Measurements from ENCODE around the gene PBLD. TPM values are rescaled to one million over a fixed set of nuclear protein-coding genes. Genes with fewer than 3 reads are reported as not detected.

PBLD gene
- total RNA-seq, 4 donors from 2014 or later: 1.1 to 2.7 (median 2.3) TPM

DNA sequence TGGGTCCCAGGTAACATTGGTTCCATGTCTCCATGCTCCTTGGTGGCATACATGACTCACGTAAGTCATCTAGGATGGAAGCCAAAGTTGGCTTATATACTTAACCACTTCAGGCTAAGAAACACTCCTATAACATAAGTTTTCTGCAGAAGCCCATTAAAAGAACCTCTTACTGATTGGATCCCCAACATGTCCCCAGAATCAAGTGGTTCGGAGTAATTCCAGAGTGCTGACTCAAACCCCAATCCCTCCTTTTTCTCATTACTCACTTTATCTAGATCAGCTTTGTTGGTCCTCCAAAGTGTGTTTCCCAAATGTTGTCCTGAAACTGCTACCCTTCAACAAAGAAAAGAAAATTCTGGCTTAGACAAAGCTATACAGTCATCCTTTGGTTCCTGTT lies 90.7 kb downstream of the PBLD start:
- no peak for DNase-seq
- Histone ChIP-seq H3K27ac (no peak overlapping the region), H3K27me3 (no peaks in the 10 kb centered on the region), H3K9me3 (no peaks in the 10 kb centered on the region), H3K4me3 (no peak overlapping the region), H3K36me3 (no peaks in the 10 kb centered on the region), H3K4me1 (no peaks in the 10 kb centered on the region)
- WGBS, 2 donors: 45 to 78% methylated on average over 2 of the region's 2 CpGs
- no peak for TF ChIP-seq POLR2A (IDR thresholded peaks at IDR 0.05)
- TF ChIP-seq, protein P1, sequence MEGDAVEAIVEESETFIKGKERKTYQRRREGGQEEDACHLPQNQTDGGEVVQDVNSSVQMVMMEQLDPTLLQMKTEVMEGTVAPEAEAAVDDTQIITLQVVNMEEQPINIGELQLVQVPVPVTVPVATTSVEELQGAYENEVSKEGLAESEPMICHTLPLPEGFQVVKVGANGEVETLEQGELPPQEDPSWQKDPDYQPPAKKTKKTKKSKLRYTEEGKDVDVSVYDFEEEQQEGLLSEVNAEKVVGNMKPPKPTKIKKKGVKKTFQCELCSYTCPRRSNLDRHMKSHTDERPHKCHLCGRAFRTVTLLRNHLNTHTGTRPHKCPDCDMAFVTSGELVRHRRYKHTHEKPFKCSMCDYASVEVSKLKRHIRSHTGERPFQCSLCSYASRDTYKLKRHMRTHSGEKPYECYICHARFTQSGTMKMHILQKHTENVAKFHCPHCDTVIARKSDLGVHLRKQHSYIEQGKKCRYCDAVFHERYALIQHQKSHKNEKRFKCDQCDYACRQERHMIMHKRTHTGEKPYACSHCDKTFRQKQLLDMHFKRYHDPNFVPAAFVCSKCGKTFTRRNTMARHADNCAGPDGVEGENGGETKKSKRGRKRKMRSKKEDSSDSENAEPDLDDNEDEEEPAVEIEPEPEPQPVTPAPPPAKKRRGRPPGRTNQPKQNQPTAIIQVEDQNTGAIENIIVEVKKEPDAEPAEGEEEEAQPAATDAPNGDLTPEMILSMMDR (IDR thresholded peaks at IDR 0.05): no peak
- intact Hi-C loops (cut with DNase I): no loop called here

DNA sequence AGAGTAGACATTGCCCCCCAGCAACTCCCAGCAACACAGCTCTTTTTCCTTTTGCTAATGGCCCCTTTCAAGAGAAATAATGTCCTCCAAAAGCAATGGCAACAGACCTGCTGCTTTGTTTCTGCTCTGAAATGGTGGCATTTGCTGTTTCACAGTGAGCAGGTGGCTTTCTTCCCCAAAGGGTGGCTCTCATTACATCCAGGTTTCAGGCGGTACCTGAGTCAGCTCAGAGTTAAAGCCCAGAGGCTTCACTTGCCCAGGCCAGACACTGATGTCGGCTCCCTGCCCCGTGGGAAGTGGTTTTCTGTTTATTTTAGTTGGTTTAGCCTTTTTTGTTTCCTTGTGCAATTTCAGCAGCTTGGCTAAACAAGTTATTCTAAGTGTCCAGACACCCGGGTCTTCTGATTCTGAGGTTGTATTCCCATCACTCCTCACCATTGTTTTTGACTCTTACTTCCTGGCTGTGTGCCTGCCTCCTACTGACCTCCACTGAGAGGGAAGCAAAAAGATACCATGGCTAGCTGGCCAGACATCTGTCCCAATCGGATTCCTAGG lies 93.1 kb downstream of the PBLD start:
- WGBS, 2 donors: 41 to 52% methylated on average over 5 of the region's 5 CpGs
- TF ChIP-seq, protein P1 (IDR thresholded peaks at IDR 0.05): no peak
- TF ChIP-seq POLR2A (IDR thresholded peaks at IDR 0.05): no peak
- Histone ChIP-seq H3K4me1 (no peaks in the 10 kb centered on the region), H3K9me3 (no peaks in the 10 kb centered on the region), H3K36me3 (no peaks in the 10 kb centered on the region), H3K4me3 (no peak overlapping the region), H3K27ac (no peak overlapping the region), H3K27me3 (no peaks in the 10 kb centered on the region)
- intact Hi-C loops (cut with DNase I): no loop called here
- no peak for DNase-seq

DNA sequence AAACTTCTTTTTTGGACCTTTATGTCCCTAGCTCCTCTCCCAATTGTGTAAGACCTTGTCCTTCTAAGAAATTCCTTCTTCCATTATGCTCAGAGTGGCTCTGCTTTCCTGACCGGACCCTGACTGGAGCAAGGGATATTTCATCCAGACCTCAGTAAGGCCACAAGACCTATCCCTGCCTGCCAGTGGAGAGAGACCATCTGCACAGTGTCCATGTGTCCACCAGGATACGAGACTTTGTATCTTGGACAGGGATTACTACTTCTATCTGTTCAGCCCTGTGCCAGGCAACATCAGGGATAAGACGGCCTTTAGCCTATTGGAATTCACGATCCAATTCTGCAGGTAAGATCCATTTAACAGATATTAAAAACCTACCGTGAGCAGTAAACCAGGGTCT lies 93.7 kb downstream of the PBLD start:
- TF ChIP-seq POLR2A (IDR thresholded peaks at IDR 0.05): no peak
- TF ChIP-seq, protein P1 (IDR thresholded peaks at IDR 0.05): no peak
- Histone ChIP-seq H3K27ac (no peak overlapping the region), H3K36me3 (no peaks in the 10 kb centered on the region), H3K4me1 (no peaks in the 10 kb centered on the region), H3K4me3 (no peak overlapping the region), H3K27me3 (peaks cover 0 to 4% (median 0%) of the 10 kb centered on the region in 4 donors), H3K9me3 (no peaks in the 10 kb centered on the region)
- no peak for DNase-seq
- intact Hi-C loops (cut with DNase I): no loop called here
- WGBS, 2 donors: 94 to 100% methylated on average over 4 to 5 of the region's 5 CpGs

DNA sequence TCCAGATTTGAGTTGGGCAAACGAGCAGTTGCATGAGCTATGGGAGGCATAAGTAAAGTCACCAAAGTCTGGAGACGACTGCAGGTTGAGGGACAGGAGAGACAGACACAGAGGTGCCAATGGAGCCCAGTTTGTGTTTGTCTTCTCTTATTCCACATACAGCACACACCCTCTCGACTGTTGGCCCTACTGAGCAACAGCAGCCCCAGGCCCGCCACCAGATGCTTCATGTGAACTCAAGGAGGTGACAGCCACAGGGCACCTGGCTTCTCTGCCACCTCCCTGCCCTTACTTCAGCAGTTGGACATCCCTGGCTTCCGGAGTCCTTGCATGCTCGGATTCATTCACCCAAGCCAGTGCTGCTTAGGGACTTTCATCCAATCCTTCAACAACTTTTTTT lies 94.4 kb downstream of the PBLD start:
- H3K4me1 ChIP-seq: no peaks in the 10 kb centered on the region
- no peak overlapping the region for H3K4me3 ChIP-seq
- intact Hi-C loops (cut with DNase I): no loop called here
- 87 to 88% methylated on average over 6 of the region's 6 CpGs for WGBS, 2 donors
- H3K27ac ChIP-seq: no peak overlapping the region
- no peaks in the 10 kb centered on the region for H3K9me3 ChIP-seq
- H3K27me3 ChIP-seq: peaks cover 0 to 6% (median 0%) of the 10 kb centered on the region in 4 donors
- TF ChIP-seq POLR2A (IDR thresholded peaks at IDR 0.05): no peak
- TF ChIP-seq, protein P1 (IDR thresholded peaks at IDR 0.05): no peak
- DNase-seq: no peak
- no peaks in the 10 kb centered on the region for H3K36me3 ChIP-seq

DNA sequence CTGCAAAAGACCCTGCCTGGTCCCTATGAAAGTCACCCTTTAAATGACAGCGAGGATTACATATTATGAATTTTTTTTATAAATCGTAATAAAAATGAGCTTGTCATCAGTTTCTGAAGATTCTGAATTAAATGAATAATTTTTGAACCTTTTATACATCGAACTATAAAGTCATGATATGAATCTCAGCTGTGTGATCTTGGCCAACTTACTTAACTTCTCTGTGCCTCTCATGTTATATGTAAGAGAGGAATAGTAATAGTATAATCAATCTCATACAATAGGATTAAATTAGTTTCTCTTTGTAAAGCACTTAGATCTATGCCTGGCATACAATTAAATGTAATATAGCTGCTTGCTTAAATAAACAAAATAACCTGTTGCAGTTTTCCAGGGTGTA lies 95.6 kb downstream of the PBLD start:
- no peaks in the 10 kb centered on the region for H3K36me3 ChIP-seq
- peaks cover 0 to 7% (median 0%) of the 10 kb centered on the region in 4 donors for H3K27me3 ChIP-seq
- no peak for DNase-seq
- WGBS, 2 donors: 82 to 86% methylated on average over 3 of the region's 3 CpGs
- no peak overlapping the region for H3K27ac ChIP-seq
- H3K4me1 ChIP-seq: peaks cover 0 to under 1% (median 0%) of the 10 kb centered on the region in 3 donors
- intact Hi-C loops (cut with DNase I): no loop called here
- H3K4me3 ChIP-seq: no peak overlapping the region
- TF ChIP-seq, protein P1 (IDR thresholded peaks at IDR 0.05): no peak
- TF ChIP-seq POLR2A (IDR thresholded peaks at IDR 0.05): no peak
- H3K9me3 ChIP-seq: no peaks in the 10 kb centered on the region

Measured in esophagus squamous epithelium (tissue), 5 donors.